Mesodermal cell (in vitro differentiated cells): ENCODE data around the gene ADIG.

Source experiments
- H3K27ac ChIP-seq: 2 replicates; pipeline ENCODE4 v1.7.0; 2013; ENCODE audit warnings: mild to moderate bottlenecking, low read depth, low read length, moderate library complexity; ENCODE audit not compliant: severe bottlenecking
- H3K36me3 ChIP-seq: 2 replicates; pipeline ENCODE4 v1.7.1; 2013; ENCODE audit warnings: mild to moderate bottlenecking, low read length, moderate library complexity; ENCODE audit not compliant: control insufficient read depth, insufficient read depth
- H3K4me1 ChIP-seq: one replicate; pipeline ENCODE4 v1.7.1; 2013; ENCODE audit warnings: mild to moderate bottlenecking, low read length; ENCODE audit not compliant: insufficient read depth, control insufficient read depth, poor library complexity, severe bottlenecking
- H3K4me3 ChIP-seq: 2 replicates; pipeline ENCODE4 v1.7.0; 2013; ENCODE audit warnings: low read length, control low read depth, mild to moderate bottlenecking; ENCODE audit not compliant: insufficient read depth, poor library complexity, severe bottlenecking; ENCODE audit errors: extremely low read depth
- H3K9me3 ChIP-seq: 2 replicates; pipeline ENCODE4 v1.7.1; 2013; ENCODE audit warnings: mild to moderate bottlenecking, low read length, moderate library complexity; ENCODE audit not compliant: control insufficient read depth
- WGBS, 2 experiments: methylation state at CpG; one replicate each; pipeline ENCODE4 v1.1.5; 2013; ENCODE audit warnings: missing lambda C conversion rate in 2 of 2; ENCODE audit not compliant: insufficient coverage in 2 of 2; 5-methylcytosine and 5-hydroxymethylcytosine counted together

The ADIG gene

DNA sequence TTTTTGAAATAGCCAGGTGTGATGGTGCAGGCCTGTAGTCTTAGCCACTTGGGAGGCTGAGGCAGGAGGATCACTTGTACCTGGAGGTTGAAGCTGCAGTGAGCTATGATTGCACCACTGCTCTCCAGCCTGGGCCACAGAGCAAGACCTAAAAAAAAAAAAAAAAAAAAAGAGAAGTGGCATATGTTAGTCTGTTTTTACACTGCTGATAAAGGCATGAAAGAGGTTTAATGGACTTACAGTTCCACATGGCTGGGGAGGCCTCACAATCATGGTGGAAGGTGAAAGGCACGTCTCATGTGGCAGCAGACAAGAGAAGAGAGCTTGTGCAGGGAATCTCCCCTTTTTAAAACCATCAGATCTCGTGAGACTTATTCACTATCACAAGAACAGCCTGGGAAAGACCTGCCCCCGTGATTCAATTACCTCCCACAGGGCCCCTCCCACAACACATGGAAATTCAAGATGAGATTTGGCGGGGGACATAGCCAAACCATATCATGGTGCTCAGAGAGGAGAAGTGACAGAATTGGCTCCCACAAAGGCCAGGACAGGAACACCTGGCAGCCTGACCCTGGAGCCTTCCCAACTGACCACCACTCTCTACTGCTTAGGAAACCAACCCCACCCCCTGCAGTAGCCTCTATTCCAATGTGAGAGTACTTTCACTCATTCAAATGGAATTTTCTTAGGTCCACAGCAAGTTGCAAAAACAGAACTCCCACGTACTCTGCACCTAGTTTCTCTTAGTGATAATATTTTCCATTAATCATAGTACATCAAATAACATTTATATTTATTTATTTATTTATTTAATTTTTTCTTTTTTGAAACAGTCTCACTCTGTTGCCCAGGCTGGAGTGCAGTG, 50.4 kb downstream of the ADIG start:
- 43 to 72% methylated on average over 1 to 4 of the region's 5 CpGs for WGBS, 2 experiments
- Histone ChIP-seq H3K4me1 (peaks cover 5% of the 10 kb centered on the region), H3K4me3 (no peak overlapping the region), H3K9me3 (no peaks in the 10 kb centered on the region), H3K36me3 (no peaks in the 10 kb centered on the region), H3K27ac (no peak overlapping the region)

DNA sequence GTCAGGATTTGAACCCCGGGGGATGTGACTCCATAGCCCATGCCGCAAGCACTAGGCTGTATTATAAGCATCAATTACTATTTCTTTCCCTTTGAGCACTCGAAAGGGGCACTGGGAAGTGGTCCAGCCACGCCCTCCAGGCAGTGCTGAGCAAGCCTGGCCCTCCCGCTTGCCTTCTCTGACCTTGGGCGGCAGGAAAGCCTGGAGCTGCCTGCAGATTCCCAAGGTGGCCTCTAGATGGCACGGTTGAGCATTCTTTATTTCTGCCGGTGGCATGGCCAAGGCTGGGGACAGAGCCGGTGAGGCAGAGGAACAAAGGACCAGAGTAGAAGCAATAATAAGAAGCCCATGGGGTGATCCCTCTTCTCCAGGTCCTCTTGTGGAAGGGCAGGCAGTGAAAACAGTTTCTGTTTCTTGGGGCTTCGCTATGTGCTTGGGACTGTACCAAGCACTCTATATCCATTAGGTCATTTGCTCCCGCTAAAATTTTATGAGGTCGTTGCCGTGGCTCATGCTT, 52.6 kb downstream of the ADIG start:
- WGBS, 2 experiments, result 36 to 41% methylated on average over 10 to 12 of the region's 13 CpGs
- Histone ChIP-seq H3K27ac (no peak overlapping the region), H3K36me3 (no peaks in the 10 kb centered on the region), H3K4me3 (no peak overlapping the region), H3K9me3 (no peaks in the 10 kb centered on the region), H3K4me1 (peaks cover 3% of the 10 kb centered on the region)

DNA sequence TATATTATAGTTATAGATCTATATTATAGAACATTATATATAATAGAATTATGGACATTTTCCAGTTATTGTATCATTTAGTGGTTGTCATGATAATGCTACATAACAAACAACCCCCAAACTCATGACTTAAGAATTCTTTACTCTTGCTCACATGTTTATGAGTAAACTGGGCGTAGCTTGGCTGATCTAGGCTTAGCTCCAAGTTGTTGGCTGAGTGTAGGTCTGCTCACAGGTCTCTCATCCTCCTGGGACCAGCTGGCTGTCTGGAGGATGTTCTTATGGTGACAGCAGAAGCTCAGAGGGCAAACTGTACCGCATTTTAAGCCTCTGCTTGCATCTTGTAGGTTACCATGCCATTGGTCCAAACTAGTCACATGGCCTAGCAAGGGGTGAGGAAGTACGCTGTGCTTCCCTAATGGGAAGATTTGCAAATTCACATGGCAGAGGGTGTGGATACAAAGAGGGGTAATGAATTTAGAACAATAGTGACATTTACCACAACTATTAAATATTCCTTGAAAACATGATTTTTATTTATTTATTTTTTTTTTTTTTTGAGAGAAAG, 54.8 kb downstream of the ADIG start:
- H3K4me3 ChIP-seq, result no peak overlapping the region
- H3K4me1 ChIP-seq, result no peaks in the 10 kb centered on the region
- H3K9me3 ChIP-seq, result no peaks in the 10 kb centered on the region
- H3K27ac ChIP-seq, result no peak overlapping the region
- H3K36me3 ChIP-seq, result no peaks in the 10 kb centered on the region
- 74 to 90% methylated on average over 2 to 3 of the region's 3 CpGs for WGBS, 2 experiments
